HG03175 (cell line): ENCODE measurements around the gene CDK13.

ENCODE experiments used
- ATAC-seq: cut with Tn5 transposase; IDR thresholded peaks from one replicate; pipeline ENCODE4 v1.9.1; 2021; ENCODE audit warnings: mild to moderate bottlenecking, moderate library complexity; ENCODE audit not compliant: unreplicated experiment

The CDK13 gene

GRCh38 chr7:39948956-39949928, 814 bp upstream of the CDK13 start:
- peak; percentile 64 for ATAC-seq

- ATAC-seq: no peak
Observed at GRCh38 chr7:39950473-39951225, 593 bp downstream of the CDK13 start.

- peak; percentile 26 for ATAC-seq
Observed at GRCh38 chr7:39951226-39952194, 1.5 kb downstream of the CDK13 start.

DNA sequence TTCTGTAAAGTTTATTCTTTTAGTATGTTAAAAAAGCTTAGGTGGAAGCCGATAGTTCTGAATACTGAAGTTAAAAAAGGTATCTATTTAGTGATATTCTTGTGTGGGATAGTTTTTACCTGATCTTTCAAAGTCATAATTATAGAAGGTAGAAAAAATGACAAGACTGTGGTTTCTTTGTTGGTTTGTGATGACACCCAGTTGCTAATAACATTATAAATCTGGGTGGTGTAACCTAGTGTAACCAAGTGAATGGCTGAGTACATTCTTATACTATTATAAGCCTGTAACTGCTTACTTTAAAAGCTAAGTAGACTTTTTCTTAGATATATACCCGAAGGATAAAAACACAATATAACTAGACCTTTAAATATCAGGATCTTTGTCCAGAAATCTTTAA, 2.3 kb downstream of the CDK13 start:
- no peak for ATAC-seq

DNA sequence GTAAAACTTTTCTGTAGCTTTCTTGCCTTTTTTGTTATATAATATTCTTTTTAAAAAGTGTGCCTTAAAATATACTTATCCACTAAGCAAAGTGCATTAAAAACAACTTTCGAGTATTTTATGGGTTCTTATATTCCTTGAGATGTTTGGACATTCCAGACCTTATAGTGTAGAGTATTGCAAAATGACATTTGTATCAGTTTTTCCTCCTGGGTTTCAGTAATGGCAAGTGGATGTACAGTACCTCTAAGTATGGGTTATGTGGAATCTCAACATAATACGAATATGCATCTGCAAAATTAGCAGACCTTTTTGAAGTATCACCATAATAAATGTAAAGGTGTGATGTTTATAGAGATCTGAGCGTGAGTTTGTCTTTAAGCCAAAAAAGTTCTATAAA, 2.7 kb downstream of the CDK13 start:
- no peak for ATAC-seq

DNA sequence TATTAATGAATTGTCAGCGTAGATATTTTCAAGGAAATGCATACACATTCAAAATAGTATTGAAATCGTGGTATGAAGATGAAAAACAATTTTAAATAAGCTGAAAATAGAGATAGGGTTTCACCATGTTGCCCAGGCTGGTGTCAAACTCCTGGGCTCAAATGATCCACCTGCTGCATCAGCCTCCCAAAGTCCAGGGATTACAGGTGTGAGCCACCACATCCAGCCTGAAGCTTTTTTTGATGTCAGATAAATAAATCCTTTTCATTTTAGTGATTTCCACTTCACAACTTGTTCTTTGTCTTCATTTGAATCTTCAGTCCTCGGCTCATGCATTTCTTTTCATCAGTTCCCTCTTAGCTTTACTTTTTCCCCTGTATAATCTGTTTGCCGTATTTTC, 4.6 kb downstream of the CDK13 start:
- no peak for ATAC-seq

DNA sequence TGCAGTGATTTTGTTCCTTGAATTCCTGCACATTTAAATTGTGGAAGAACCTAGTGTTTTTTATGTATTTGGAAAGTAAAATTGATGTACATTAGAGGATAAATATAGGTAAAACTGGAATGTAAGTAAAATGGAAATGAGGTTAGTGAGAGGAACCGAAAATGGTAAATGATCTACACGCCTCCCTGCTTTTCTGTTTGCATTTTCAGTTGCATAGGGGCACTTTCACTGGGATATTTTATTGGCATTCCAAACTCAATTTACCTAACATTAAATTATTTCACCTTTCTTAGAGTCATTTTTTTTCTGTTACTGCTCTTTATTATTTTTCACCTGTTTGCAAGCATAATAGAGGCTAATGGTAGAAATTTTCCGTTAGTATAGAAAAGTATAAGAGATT, 8.0 kb downstream of the CDK13 start:
- no peak for ATAC-seq

GRCh38 chr7:39967406-39968161, 17.5 kb downstream of the CDK13 start:
- ATAC-seq: no peak

GRCh38 chr7:39969431-39969830, 19.4 kb downstream of the CDK13 start:
- no peak for ATAC-seq

GRCh38 chr7:39971924-39972323, 21.9 kb downstream of the CDK13 start:
- no peak for ATAC-seq

DNA sequence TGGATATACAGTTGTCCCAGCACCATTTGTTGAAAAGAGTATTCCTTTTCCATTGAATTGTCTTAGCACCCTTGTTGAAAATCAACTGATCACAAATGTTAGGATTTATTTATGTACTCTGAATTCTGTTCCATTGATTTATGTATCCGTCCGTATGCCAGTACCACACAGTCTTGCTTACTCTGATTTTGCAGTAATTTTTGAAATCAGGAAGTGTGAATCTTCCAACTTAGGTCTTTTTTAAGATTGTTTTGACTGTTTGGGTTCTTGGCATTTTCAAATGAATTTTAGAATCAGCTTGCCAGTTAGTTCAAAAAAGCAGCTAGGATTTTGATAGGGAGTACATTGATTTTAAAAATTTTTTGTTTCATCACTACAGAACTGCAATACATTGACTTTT, 23.7 kb downstream of the CDK13 start:
- ATAC-seq: no peak

- no peak for ATAC-seq
Observed at GRCh38 chr7:39978230-39978934, 28.3 kb downstream of the CDK13 start.

GRCh38 chr7:39979406-39980073, 29.5 kb downstream of the CDK13 start:
- ATAC-seq: no peak

- ATAC-seq: no peak
Observed at GRCh38 chr7:39985398-39985918, 35.4 kb downstream of the CDK13 start.

GRCh38 chr7:39987641-39988347, 37.7 kb downstream of the CDK13 start:
- no peak for ATAC-seq

GRCh38 chr7:40000734-40001315, 50.8 kb downstream of the CDK13 start:
- no peak for ATAC-seq

DNA sequence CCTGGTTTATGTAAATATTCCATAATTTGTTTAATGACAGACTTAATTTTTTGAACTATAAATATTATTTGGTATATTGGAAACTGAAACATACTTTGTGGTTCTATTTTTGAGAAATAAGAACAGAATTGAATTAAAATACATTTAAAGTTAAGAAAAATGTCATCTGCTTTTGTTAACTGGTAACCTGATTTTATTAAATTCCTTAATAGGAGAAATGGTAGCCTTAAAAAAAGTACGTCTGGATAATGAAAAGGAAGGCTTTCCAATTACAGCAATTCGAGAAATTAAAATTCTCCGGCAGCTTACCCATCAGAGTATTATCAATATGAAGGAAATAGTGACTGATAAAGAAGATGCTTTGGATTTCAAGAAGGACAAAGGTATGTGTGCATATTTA, 51.6 kb downstream of the CDK13 start:
- no peak for ATAC-seq

GRCh38 chr7:40003597-40003996, 53.5 kb downstream of the CDK13 start:
- no peak for ATAC-seq
